Neural cell (in vitro differentiated cells): Measurements from ENCODE around the gene NCOA5. TPM values are rescaled to one million over a fixed set of nuclear protein-coding genes. Genes with fewer than 3 reads are reported as not detected.

Experiments used
- H2AFZ ChIP-seq: fragments of 200-600, 300-800 bp; sonication (generic), shearing (Covaris generic); 2 replicates; pipeline ENCODE4 v1.6.0; 2014; ENCODE audit warnings: low read depth, mild to moderate bottlenecking, antibody characterized with exemption, low read length, moderate library complexity
- H3F3A ChIP-seq: fragments of 200-600 bp; shearing (Covaris generic); 2 replicates; pipeline ENCODE4 v1.6.1; 2016; ENCODE audit warnings: mild to moderate bottlenecking, moderate library complexity, mixed read lengths, antibody characterized with exemption, low read length; ENCODE audit not compliant: insufficient read depth, poor library complexity, severe bottlenecking
- H3K27ac ChIP-seq: fragments of 200-600, 300-800 bp; sonication (generic), shearing (Covaris generic); 2 replicates; pipeline ENCODE4 v1.5.1; 2014; ENCODE audit warnings: mild to moderate bottlenecking, low read length, moderate library complexity
- H3K27me3 ChIP-seq: fragments of 300-800, 200-600 bp; sonication (generic), shearing (Covaris generic); 2 replicates; pipeline ENCODE4 v1.6.0; 2014; ENCODE audit warnings: mild to moderate bottlenecking, low read depth, low read length, moderate library complexity; ENCODE audit not compliant: insufficient read depth
- H3K36me3 ChIP-seq: fragments of 300-800, 200-600 bp; sonication (generic), shearing (Covaris generic); 2 replicates; pipeline ENCODE4 v1.5.1; 2014; ENCODE audit warnings: mild to moderate bottlenecking, antibody characterized with exemption, low read length, moderate library complexity; ENCODE audit not compliant: insufficient read depth
- H3K4me2 ChIP-seq: fragments of 300-800, 200-600 bp; sonication (generic), shearing (Covaris generic); 2 replicates; pipeline ENCODE4 v1.6.0; 2014; ENCODE audit warnings: mild to moderate bottlenecking, low read length
- H3K4me3 ChIP-seq: fragments of 300-800, 200-600 bp; sonication (generic), shearing (Covaris generic); 2 replicates; pipeline ENCODE4 v1.5.1; 2014; ENCODE audit warnings: mild to moderate bottlenecking, low read length, moderate library complexity
- H3K79me2 ChIP-seq: fragments of 200-600 bp; shearing (Covaris generic); replicated peaks from 2 replicates; pipeline ENCODE4 v1.6.0; 2014; ENCODE audit warnings: mild to moderate bottlenecking, low read length, moderate library complexity; ENCODE audit not compliant: insufficient read depth
- H3K9ac ChIP-seq: fragments of 300-800, 200-600 bp; sonication (generic), shearing (Covaris generic); 2 replicates; pipeline ENCODE4 v1.6.1; 2016; ENCODE audit warnings: mild to moderate bottlenecking, low read length, mixed read lengths
- H3K9me2 ChIP-seq: fragments of 200-600 bp; shearing (Covaris generic); 2 replicates; pipeline ENCODE4 v1.6.1; 2016; ENCODE audit warnings: mild to moderate bottlenecking, low read length, mixed read lengths; ENCODE audit not compliant: insufficient read depth
- H3K9me3 ChIP-seq: fragments of 200-600, 300-800 bp; sonication (generic), shearing (Covaris generic); 2 replicates; pipeline ENCODE4 v1.6.1; 2016; ENCODE audit warnings: mild to moderate bottlenecking, mixed run types, low read length, moderate library complexity, mixed read lengths
- H4K20me1 ChIP-seq: fragments of 200-600 bp; shearing (Covaris generic); 2 replicates; pipeline ENCODE4 v1.6.1; 2016; ENCODE audit warnings: mild to moderate bottlenecking, mixed run types; ENCODE audit not compliant: insufficient read depth
- EP300 ChIP-seq: fragments of 450-650 bp; conservative IDR thresholded peaks from 2 replicates; pipeline ENCODE4 v1.6.1; 2014; ENCODE audit warnings: antibody characterized with exemption, mild to moderate bottlenecking, moderate library complexity; ENCODE audit not compliant: poor library complexity, severe bottlenecking
- EZH2 ChIP-seq: fragments of 200-600, 300-800 bp; shearing (Covaris generic), sonication (generic); IDR thresholded peaks from 2 replicates; pipeline ENCODE4 v1.6.1; 2014; ENCODE audit warnings: antibody characterized with exemption, low read length, borderline replicate concordance, mild to moderate bottlenecking; ENCODE audit not compliant: insufficient read depth, poor library complexity, severe bottlenecking
- MXI1 ChIP-seq: fragments of 450-650 bp; conservative IDR thresholded peaks from 2 replicates; pipeline ENCODE4 v1.6.1; 2014; ENCODE audit warnings: antibody characterized with exemption, mild to moderate bottlenecking; ENCODE audit not compliant: poor library complexity, severe bottlenecking
- POLR2AphosphoS5 ChIP-seq: IDR thresholded peaks from 2 replicates; pipeline ENCODE4 v1.6.1; 2012
- RAD21 ChIP-seq: fragments of 450-650 bp; conservative IDR thresholded peaks from 2 replicates; pipeline ENCODE4 v1.6.1; 2014; ENCODE audit warnings: antibody characterized with exemption, mild to moderate bottlenecking, moderate library complexity
- SMC3 ChIP-seq: fragments of 450-650 bp; conservative IDR thresholded peaks from 2 replicates; pipeline ENCODE4 v1.6.1; 2014; ENCODE audit warnings: antibody characterized with exemption, mild to moderate bottlenecking, moderate library complexity; ENCODE audit not compliant: poor library complexity
- TAF1 ChIP-seq: IDR thresholded peaks from 2 replicates; pipeline ENCODE4 v1.6.1; 2012; ENCODE audit warnings: low read depth
- polyA plus RNA-seq: library from polyadenylated mRNA; depleted of rRNA; stranded (reverse); fragments of >200 nt; gene quantifications from 2 replicates; pipeline ENCODE4 v1.2.3, GENCODE V29; 2014
- TF ChIP-seq, protein P1 (sequence below): IDR thresholded peaks from 2 replicates; pipeline ENCODE4 v1.6.1; 2012; ENCODE audit warnings: borderline replicate concordance
- TF ChIP-seq, protein P2 (sequence below): fragments of 450-650 bp; IDR thresholded peaks from 2 replicates; pipeline ENCODE4 v1.5.1; 2014; ENCODE audit warnings: antibody characterized with exemption, mild to moderate bottlenecking, moderate library complexity; ENCODE audit not compliant: poor library complexity, severe bottlenecking

The NCOA5 gene
- polyA plus RNA-seq, 1 donor from 2014 or later: 29.9 TPM

DNA sequence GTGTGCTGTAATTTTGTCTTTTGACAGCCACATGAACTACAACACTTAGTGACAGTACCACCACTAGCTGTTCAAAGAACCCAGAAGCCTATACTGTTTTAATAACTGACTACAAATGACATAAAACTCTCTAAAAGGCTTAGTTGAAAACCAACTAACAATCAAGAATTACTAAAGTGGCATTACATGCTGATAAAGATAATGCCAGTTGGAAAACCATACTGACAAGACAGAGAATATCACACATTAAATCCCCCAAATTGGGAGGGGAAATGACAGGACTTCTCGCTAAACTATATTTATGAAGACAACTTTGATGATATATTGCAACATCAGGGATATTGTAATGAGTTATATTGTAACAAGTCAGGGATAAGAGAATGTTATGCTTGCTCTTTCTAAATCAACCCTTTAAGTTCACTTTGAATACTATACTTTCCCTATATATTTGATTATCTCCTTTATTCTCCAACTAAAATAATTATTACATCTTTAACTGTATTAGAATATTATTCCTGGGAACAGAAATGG, 6.2 kb downstream of the NCOA5 start:
- Histone ChIP-seq H3K9me2 (no peaks in the 10 kb centered on the region), H3K27ac (no peak overlapping the region), H3K9me3 (no peaks in the 10 kb centered on the region), H3K4me3 (no peak overlapping the region), H3K27me3 (no peaks in the 10 kb centered on the region), H3K36me3 (no peaks in the 10 kb centered on the region), H3F3A (no peaks in the 10 kb centered on the region), H3K79me2 (peaks cover 96% of the 10 kb centered on the region), H3K9ac (no peak overlapping the region), H4K20me1 (peaks cover 34% of the 10 kb centered on the region), H3K4me2 (no peak overlapping the region), H2AFZ (no peak overlapping the region)
- no peak for TF ChIP-seq EZH2
- no peak for TF ChIP-seq RAD21
- TF ChIP-seq MXI1: no peak
- TF ChIP-seq SMC3: no peak
- no peak for TF ChIP-seq TAF1
- TF ChIP-seq, protein P1, sequence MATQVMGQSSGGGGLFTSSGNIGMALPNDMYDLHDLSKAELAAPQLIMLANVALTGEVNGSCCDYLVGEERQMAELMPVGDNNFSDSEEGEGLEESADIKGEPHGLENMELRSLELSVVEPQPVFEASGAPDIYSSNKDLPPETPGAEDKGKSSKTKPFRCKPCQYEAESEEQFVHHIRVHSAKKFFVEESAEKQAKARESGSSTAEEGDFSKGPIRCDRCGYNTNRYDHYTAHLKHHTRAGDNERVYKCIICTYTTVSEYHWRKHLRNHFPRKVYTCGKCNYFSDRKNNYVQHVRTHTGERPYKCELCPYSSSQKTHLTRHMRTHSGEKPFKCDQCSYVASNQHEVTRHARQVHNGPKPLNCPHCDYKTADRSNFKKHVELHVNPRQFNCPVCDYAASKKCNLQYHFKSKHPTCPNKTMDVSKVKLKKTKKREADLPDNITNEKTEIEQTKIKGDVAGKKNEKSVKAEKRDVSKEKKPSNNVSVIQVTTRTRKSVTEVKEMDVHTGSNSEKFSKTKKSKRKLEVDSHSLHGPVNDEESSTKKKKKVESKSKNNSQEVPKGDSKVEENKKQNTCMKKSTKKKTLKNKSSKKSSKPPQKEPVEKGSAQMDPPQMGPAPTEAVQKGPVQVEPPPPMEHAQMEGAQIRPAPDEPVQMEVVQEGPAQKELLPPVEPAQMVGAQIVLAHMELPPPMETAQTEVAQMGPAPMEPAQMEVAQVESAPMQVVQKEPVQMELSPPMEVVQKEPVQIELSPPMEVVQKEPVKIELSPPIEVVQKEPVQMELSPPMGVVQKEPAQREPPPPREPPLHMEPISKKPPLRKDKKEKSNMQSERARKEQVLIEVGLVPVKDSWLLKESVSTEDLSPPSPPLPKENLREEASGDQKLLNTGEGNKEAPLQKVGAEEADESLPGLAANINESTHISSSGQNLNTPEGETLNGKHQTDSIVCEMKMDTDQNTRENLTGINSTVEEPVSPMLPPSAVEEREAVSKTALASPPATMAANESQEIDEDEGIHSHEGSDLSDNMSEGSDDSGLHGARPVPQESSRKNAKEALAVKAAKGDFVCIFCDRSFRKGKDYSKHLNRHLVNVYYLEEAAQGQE: no peak
- TF ChIP-seq, protein P2, sequence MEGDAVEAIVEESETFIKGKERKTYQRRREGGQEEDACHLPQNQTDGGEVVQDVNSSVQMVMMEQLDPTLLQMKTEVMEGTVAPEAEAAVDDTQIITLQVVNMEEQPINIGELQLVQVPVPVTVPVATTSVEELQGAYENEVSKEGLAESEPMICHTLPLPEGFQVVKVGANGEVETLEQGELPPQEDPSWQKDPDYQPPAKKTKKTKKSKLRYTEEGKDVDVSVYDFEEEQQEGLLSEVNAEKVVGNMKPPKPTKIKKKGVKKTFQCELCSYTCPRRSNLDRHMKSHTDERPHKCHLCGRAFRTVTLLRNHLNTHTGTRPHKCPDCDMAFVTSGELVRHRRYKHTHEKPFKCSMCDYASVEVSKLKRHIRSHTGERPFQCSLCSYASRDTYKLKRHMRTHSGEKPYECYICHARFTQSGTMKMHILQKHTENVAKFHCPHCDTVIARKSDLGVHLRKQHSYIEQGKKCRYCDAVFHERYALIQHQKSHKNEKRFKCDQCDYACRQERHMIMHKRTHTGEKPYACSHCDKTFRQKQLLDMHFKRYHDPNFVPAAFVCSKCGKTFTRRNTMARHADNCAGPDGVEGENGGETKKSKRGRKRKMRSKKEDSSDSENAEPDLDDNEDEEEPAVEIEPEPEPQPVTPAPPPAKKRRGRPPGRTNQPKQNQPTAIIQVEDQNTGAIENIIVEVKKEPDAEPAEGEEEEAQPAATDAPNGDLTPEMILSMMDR: no peak
- TF ChIP-seq EP300: no peak

DNA sequence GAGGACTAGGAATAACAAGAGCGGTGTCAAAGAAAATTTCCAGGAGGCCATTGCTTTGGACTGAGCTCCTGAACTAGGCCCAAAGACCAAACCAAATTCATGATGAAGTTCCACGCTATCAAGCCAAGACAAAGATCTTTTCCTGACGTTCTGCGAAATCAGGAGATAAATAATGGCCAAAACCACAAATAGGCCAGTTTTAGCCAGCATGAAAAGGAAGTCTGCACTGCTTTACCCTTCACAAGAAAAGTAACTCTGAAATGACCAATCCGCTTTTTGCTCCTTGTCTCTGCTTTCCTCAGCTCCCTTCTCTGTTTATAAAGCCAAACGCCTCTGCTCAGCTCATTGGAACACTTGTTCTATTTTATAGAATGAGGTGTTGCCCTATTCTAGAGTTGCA, 6.7 kb downstream of the NCOA5 start:
- H2AFZ ChIP-seq: no peak overlapping the region
- peaks cover 96% of the 10 kb centered on the region for H3K79me2 ChIP-seq
- H3K9me2 ChIP-seq: no peaks in the 10 kb centered on the region
- no peak overlapping the region for H3K4me3 ChIP-seq
- H3K9me3 ChIP-seq: no peaks in the 10 kb centered on the region
- peaks cover 34% of the 10 kb centered on the region for H4K20me1 ChIP-seq
- no peak overlapping the region for H3K27ac ChIP-seq
- H3F3A ChIP-seq: no peaks in the 10 kb centered on the region
- no peaks in the 10 kb centered on the region for H3K27me3 ChIP-seq
- no peak overlapping the region for H3K4me2 ChIP-seq
- H3K9ac ChIP-seq: no peak overlapping the region
- TF ChIP-seq EP300: no peak
- TF ChIP-seq RAD21: no peak
- TF ChIP-seq MXI1: no peak
- TF ChIP-seq, protein P1: no peak
- TF ChIP-seq SMC3: no peak
- no peak for TF ChIP-seq TAF1
- no peak for TF ChIP-seq POLR2AphosphoS5
- TF ChIP-seq EZH2: no peak
- TF ChIP-seq, protein P2: no peak
- H3K36me3 ChIP-seq: no peaks in the 10 kb centered on the region
